GM12878 (cell line): ENCODE data around the gene RNF41. TPM values are rescaled to one million over a fixed set of nuclear protein-coding genes. Genes with fewer than 3 reads are reported as not detected.

Source experiments
- ATF7 ChIP-seq: fragments of 450-650 bp; IDR thresholded peaks from 2 replicates; pipeline ENCODE4 v1.6.1; 2016; ENCODE audit warnings: low read depth, mild to moderate bottlenecking
- CHD2 ChIP-seq: IDR thresholded peaks from 2 replicates; pipeline ENCODE4 v1.6.1; 2011; ENCODE audit warnings: low read depth, low read length, improper control_type of control experiment, borderline replicate concordance
- EP300 ChIP-seq, 2 experiments: fragments of 150-350 bp in 1 of 2; IDR thresholded peaks; 2 replicates each; pipeline ENCODE4 v1.6.1; 2011 to 2012; ENCODE audit warnings: low read depth in 2 of 2, low read length in 2 of 2, borderline replicate concordance in 1 of 2, improper control_type of control experiment in 1 of 2, inconsistent platforms in 1 of 2; ENCODE audit not compliant: control insufficient read depth in 1 of 2
- HDAC6 ChIP-seq: fragments of 200-600 bp; sonication (generic); IDR thresholded peaks from one replicate; pipeline ENCODE4 v1.8.0; 2017; ENCODE audit warnings: antibody characterized with exemption; ENCODE audit not compliant: unreplicated experiment
- IKZF2 ChIP-seq, 2 experiments: fragments of 450-650 bp; IDR thresholded peaks; 2 replicates each; pipeline ENCODE4 v1.6.1; 2017; ENCODE audit warnings: mild to moderate bottlenecking in 2 of 2, moderate library complexity in 2 of 2
- IRF4 ChIP-seq: IDR thresholded peaks from 2 replicates; pipeline ENCODE4 v1.6.1; 2011; ENCODE audit warnings: low read depth, low read length
- SUPT20H ChIP-seq: IDR thresholded peaks from 2 replicates; pipeline ENCODE4 v1.6.1; 2011; ENCODE audit warnings: low read depth, mild to moderate bottlenecking, low read length, moderate library complexity, borderline replicate concordance; ENCODE audit not compliant: control insufficient read depth
- TCF3 ChIP-seq: IDR thresholded peaks from 2 replicates; pipeline ENCODE4 v1.6.1; 2012; ENCODE audit warnings: low read depth, mild to moderate bottlenecking, low read length, borderline replicate concordance; ENCODE audit not compliant: insufficient read depth
- TCF7 ChIP-seq: IDR thresholded peaks from 2 replicates; pipeline ENCODE4 v1.6.1; 2014; ENCODE audit warnings: antibody characterized with exemption, borderline replicate concordance
- ZNF217 ChIP-seq: fragments of 450-650 bp; IDR thresholded peaks from 2 replicates; pipeline ENCODE4 v1.6.1; 2017; ENCODE audit warnings: antibody characterized with exemption, mild to moderate bottlenecking
- polyA plus RNA-seq, 11 experiments: library from polyadenylated mRNA; depleted of rRNA in 4 of 11; unstranded in 6 of 11; stranded (reverse) in 5 of 11; fragments of >200 nt; fragmentation: Nextera tagmentation in 4 of 11; fragmentation: Illumina TruSeq in 1 of 11; extraction: Ambion mirVana in 4 of 11; extraction: Trizol in 1 of 11; gene quantifications; 1 replicate in 1 of 11; 2 replicates in 10 of 11; pipeline versions ENCODE4 v1.2.1 to v1.2.3, GENCODE V29; 2011 to 2016; ENCODE audit warnings: inconsistent platforms in 2 of 11, missing spikeins in 2 of 11, low read depth in 1 of 11
- total RNA-seq, 4 experiments: library from RNA; depleted of rRNA in 3 of 4; stranded (reverse); fragments of >200 nt in 3 of 4; fragmentation: Illumina TruSeq in 1 of 4; extraction: Trizol in 1 of 4; gene quantifications; 2 replicates each; pipeline versions ENCODE4 v1.2.1 to v1.2.3, GENCODE V29; 2013 to 2021
- TF ChIP-seq, protein P1 (sequence below): IDR thresholded peaks from 2 replicates; pipeline ENCODE4 v1.6.1; 2011; ENCODE audit warnings: borderline replicate concordance, low read depth, mild to moderate bottlenecking, moderate library complexity, low read length; ENCODE audit not compliant: insufficient read depth, poor library complexity, severe bottlenecking
- TF ChIP-seq, protein P2 (sequence below): fragments of 450-650 bp; formaldehyde crosslinking; IDR thresholded peaks from 2 replicates; pipeline ENCODE4 v1.4.0; 2022; ENCODE audit warnings: mild to moderate bottlenecking, moderate library complexity
- TF ChIP-seq, protein P3 (sequence below): fragments of 450-650 bp; IDR thresholded peaks from 2 replicates; pipeline ENCODE4 v1.6.1; 2017; ENCODE audit warnings: mild to moderate bottlenecking, moderate library complexity
- TF ChIP-seq, protein P4 (sequence below): fragments of 450-650 bp; IDR thresholded peaks from 2 replicates; pipeline ENCODE4 v1.6.1; 2017; ENCODE audit warnings: mild to moderate bottlenecking, moderate library complexity

Gene RNF41
- total and polyA plus RNA-seq, 10 of the 15 experiments (the other 5 are each of a cell fraction or from before 2014, with no cell fraction given), result 11.1 to 47.8 (median 30.6) TPM

DNA sequence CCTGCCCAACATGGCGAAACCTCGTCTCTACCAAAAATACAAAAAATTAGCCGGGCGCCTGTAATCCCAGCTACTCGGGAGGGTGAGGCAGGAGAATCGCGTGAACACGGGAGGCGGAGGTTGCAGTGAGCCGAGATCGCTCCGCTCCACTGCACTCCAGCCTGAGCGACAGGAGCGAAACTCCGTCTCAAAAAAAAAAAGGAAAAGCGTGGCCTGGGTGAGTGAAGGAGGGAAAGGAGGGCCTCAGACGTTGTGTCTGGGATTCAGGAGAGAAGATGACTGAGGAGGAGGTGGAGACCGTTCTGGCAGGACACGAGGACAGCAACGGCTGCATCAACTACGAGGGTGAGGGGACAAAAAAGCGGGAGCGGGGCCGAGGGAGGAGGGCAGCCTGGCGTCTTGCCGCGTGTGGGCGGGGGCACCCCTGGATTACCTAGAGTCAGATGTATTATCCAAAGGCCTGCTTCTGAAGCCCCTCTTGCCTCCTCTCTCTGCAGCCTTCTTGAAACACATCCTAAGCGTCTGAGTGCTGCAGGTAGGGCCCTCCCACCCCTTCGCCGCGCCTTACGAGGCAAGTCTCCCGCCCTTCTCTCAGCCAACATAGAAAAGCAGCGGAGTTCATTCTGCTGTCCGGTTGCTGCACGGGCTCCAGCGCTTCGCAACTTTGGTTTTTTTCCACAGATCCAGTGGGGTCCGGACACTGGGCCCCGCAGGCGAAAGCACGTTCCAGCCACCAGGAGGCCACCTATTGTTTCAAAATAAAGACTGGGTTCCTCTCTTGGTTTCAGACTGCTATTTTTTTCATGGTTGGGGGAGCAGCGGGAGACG is 64.3 kb downstream of the RNF41 start (continued):
- TF ChIP-seq ATF7 (0 out of 2 replicates have a peak, but pooled peaks have one; percentile 0), HDAC6 (no peak), TCF3 (no peak), TCF7 (no peak), EP300 (IDR thresholded peaks at IDR 0.05; ENCODE audit: borderline replicate concordance in 1 of 2, control insufficient read depth in 1 of 2, low read depth in 2 of 2, low read length in 2 of 2) (no peak), IRF4 (no peak), CHD2 (no peak; the same call in 1 of the 2 replicates), SUPT20H (no peak), IKZF2 (IDR thresholded peaks at IDR 0.05) (no peak), ZNF217 (no peak)
- TF ChIP-seq, protein P1, sequence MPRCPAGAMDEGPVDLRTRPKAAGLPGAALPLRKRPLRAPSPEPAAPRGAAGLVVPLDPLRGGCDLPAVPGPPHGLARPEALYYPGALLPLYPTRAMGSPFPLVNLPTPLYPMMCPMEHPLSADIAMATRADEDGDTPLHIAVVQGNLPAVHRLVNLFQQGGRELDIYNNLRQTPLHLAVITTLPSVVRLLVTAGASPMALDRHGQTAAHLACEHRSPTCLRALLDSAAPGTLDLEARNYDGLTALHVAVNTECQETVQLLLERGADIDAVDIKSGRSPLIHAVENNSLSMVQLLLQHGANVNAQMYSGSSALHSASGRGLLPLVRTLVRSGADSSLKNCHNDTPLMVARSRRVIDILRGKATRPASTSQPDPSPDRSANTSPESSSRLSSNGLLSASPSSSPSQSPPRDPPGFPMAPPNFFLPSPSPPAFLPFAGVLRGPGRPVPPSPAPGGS, result no peak
- TF ChIP-seq, protein P2, sequence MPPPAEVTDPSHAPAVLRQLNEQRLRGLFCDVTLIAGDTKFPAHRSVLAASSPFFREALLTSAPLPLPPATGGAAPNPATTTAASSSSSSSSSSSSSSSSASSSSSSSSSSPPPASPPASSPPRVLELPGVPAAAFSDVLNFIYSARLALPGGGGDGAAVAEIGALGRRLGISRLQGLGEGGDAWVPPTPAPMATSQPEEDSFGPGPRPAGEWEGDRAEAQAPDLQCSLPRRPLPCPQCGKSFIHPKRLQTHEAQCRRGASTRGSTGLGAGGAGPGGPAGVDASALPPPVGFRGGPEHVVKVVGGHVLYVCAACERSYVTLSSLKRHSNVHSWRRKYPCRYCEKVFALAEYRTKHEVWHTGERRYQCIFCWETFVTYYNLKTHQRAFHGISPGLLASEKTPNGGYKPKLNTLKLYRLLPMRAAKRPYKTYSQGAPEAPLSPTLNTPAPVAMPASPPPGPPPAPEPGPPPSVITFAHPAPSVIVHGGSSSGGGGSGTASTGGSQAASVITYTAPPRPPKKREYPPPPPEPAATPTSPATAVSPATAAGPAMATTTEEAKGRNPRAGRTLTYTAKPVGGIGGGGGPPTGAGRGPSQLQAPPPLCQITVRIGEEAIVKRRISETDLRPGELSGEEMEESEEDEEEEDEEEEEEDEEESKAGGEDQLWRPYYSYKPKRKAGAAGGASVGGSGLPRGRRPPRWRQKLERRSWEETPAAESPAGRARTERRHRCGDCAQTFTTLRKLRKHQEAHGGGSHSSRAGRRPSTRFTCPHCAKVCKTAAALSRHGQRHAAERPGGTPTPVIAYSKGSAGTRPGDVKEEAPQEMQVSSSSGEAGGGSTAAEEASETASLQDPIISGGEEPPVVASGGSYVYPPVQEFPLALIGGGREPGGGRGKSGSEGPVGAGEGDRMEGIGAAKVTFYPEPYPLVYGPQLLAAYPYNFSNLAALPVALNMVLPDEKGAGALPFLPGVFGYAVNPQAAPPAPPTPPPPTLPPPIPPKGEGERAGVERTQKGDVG (CRISPR knock-in tag), result no peak
- TF ChIP-seq, protein P3, sequence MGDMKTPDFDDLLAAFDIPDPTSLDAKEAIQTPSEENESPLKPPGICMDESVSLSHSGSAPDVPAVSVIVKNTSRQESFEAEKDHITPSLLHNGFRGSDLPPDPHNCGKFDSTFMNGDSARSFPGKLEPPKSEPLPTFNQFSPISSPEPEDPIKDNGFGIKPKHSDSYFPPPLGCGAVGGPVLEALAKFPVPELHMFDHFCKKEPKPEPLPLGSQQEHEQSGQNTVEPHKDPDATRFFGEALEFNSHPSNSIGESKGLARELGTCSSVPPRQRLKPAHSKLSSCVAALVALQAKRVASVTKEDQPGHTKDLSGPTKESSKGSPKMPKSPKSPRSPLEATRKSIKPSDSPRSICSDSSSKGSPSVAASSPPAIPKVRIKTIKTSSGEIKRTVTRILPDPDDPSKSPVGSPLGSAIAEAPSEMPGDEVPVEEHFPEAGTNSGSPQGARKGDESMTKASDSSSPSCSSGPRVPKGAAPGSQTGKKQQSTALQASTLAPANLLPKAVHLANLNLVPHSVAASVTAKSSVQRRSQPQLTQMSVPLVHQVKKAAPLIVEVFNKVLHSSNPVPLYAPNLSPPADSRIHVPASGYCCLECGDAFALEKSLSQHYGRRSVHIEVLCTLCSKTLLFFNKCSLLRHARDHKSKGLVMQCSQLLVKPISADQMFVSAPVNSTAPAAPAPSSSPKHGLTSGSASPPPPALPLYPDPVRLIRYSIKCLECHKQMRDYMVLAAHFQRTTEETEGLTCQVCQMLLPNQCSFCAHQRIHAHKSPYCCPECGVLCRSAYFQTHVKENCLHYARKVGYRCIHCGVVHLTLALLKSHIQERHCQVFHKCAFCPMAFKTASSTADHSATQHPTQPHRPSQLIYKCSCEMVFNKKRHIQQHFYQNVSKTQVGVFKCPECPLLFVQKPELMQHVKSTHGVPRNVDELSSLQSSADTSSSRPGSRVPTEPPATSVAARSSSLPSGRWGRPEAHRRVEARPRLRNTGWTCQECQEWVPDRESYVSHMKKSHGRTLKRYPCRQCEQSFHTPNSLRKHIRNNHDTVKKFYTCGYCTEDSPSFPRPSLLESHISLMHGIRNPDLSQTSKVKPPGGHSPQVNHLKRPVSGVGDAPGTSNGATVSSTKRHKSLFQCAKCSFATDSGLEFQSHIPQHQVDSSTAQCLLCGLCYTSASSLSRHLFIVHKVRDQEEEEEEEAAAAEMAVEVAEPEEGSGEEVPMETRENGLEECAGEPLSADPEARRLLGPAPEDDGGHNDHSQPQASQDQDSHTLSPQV, result no peak
- TF ChIP-seq, protein P4, sequence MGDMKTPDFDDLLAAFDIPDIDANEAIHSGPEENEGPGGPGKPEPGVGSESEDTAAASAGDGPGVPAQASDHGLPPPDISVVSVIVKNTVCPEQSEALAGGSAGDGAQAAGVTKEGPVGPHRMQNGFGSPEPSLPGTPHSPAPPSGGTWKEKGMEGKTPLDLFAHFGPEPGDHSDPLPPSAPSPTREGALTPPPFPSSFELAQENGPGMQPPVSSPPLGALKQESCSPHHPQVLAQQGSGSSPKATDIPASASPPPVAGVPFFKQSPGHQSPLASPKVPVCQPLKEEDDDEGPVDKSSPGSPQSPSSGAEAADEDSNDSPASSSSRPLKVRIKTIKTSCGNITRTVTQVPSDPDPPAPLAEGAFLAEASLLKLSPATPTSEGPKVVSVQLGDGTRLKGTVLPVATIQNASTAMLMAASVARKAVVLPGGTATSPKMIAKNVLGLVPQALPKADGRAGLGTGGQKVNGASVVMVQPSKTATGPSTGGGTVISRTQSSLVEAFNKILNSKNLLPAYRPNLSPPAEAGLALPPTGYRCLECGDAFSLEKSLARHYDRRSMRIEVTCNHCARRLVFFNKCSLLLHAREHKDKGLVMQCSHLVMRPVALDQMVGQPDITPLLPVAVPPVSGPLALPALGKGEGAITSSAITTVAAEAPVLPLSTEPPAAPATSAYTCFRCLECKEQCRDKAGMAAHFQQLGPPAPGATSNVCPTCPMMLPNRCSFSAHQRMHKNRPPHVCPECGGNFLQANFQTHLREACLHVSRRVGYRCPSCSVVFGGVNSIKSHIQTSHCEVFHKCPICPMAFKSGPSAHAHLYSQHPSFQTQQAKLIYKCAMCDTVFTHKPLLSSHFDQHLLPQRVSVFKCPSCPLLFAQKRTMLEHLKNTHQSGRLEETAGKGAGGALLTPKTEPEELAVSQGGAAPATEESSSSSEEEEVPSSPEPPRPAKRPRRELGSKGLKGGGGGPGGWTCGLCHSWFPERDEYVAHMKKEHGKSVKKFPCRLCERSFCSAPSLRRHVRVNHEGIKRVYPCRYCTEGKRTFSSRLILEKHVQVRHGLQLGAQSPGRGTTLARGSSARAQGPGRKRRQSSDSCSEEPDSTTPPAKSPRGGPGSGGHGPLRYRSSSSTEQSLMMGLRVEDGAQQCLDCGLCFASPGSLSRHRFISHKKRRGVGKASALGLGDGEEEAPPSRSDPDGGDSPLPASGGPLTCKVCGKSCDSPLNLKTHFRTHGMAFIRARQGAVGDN, result no peak
